ENCODE results near the gene BOC. TPM values are rescaled to one million over a fixed set of nuclear protein-coding genes. Genes with fewer than 3 reads are reported as not detected.

The BOC gene
- total RNA-seq, 2 experiments from 2014 or later, result 0.42 TPM; not detected in 1

GRCh38 chr3:113245761-113246161 lies 34.4 kb downstream of the BOC start:
- ChIA-PET POLR2A (no interaction called here), CTCF (no interaction called here)

DNA sequence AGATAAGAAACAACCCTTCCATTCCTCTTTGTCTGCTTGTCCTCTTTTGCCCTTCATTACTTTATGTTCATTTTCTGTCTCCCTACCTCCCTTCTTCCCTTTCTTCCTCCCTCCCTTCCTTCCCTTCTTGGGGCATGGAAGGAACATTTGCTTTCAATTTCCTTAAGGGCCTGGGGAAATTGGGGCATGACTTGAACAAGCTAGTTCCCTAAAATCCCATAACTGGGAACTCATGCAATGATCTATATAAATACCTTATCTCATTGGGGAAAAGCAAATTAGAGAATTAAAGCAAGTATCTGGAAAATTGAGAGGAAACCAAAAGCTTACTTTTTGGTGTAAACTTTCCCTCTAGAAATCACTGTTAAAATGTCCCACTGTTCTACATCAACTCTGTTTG lies 35.7 kb downstream of the BOC start:
- CTCF ChIA-PET, result no interaction called here
- POLR2A ChIA-PET, result no interaction called here

- CTCF ChIA-PET, result no interaction called here
Measured at GRCh38 chr3:113247675-113248458, 36.5 kb downstream of the BOC start.

DNA sequence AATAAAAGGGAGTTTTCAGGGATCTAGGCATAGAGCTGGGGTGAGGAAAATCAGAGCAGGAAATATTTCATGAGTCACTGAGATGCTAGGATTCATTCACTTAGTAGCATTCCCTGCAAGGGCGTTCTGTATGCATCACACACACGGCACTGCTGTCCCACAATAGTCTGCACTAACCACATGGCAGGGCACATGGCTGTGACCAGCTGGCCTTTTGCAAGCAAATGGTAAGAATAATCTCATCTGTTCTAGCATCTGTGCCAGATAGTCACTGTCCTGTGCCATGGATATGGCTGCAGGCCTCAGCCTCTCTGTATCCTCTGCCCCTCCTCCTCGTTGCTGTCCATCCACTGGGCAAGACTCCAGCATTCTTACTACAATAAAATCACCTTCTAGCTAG lies 37.8 kb downstream of the BOC start:
- ChIA-PET POLR2A (no interaction called here), CTCF (no interaction called here)

More at GRCh38 chr3:113247675-113248458, 36.5 kb downstream of the BOC start:
- POLR2A ChIA-PET, result no interaction called here

GRCh38 chr3:113249601-113250000 lies 38.2 kb downstream of the BOC start:
- POLR2A ChIA-PET, result no interaction called here

GRCh38 chr3:113250566-113250965 lies 39.2 kb downstream of the BOC start:
- ChIA-PET CTCF (interaction anchor here (1.0 kb wide), 1 partner anchor 39 kb away, joined by 3 read pairs; no protein-coding TSS in a partner anchor), POLR2A (no interaction called here)

More at GRCh38 chr3:113249601-113250000, 38.2 kb downstream of the BOC start:
- CTCF ChIA-PET, result no interaction called here

- ChIA-PET CTCF (no interaction called here), POLR2A (no interaction called here)
Measured at GRCh38 chr3:113251817-113252216, 40.5 kb downstream of the BOC start.

- CTCF ChIA-PET, result no interaction called here
- POLR2A ChIA-PET, result no interaction called here
Measured at GRCh38 chr3:113252553-113252952, 41.2 kb downstream of the BOC start.

GRCh38 chr3:113253702-113254101 lies 42.3 kb downstream of the BOC start:
- ChIA-PET CTCF (no interaction called here), POLR2A (no interaction called here)

- ChIA-PET CTCF (no interaction called here), POLR2A (no interaction called here)
Measured at GRCh38 chr3:113254171-113254947, 43.0 kb downstream of the BOC start.

DNA sequence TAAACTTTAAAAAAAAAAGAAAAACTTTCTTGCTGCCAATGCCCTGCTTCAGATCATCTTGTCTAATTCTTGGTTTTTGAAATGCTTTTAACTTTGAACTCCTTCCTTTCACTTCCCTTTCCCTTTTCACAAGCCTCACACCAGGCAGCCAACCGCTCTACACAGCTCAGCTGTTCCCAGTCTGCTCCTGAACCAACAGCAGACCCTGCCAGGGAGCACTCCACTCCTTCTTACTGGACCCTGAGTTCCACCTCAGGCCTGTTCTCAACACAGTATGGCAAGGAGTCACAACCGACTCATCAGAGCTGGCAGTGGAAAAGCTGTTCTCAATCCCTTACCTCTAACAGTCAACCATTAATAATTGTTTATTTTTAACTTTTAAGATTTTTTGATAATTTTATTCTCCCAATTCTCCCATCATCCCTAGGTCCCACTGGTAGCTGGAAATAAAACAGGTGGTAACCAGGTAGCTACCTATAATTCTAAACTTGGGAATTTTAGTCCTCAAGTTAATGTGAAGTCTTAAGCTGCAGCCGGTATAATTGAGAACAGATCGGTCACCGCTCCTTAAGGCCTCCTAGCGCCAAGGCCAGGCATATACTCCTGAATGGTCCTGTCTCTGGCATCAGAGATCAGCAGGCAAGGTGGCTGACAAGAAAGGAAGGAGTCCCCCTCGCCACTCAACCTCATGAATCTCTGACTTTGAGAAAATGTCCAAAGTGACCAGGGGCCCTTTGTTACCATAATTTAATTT lies 43.9 kb downstream of the BOC start:
- CTCF ChIA-PET, result interaction anchor here (1.5 kb wide), 1 partner anchor 33 kb away, joined by 3 read pairs; no protein-coding TSS in a partner anchor

GRCh38 chr3:113255854-113256615 lies 44.7 kb downstream of the BOC start:
- ChIA-PET POLR2A (no interaction called here), CTCF (interaction anchor here (1.5 kb wide), 1 partner anchor 32 kb away, joined by 3 read pairs; no protein-coding TSS in a partner anchor)

More for the DNA sequence above, 43.9 kb downstream of the BOC start:
- POLR2A ChIA-PET, result no interaction called here

DNA sequence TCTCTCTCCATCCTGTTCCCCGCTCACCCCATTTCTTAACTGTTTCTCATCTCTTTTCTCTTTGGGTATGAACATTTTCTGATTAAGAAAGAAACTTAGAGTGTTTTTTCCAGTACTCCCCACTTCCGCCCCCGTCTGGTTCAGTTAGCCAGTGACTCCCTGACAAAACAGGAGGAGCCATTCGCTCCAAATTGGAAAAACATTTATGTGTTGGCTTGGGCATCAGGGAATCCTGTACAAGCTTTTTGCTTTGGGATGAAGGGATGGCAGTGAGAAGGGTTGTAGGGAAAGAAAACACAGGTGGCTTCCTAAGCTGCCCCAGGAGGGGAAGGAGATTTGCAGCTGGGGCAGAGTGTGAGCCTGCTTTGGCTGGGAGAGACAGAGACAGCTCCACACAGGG lies 47.0 kb downstream of the BOC start:
- CTCF ChIA-PET, result no interaction called here

DNA sequence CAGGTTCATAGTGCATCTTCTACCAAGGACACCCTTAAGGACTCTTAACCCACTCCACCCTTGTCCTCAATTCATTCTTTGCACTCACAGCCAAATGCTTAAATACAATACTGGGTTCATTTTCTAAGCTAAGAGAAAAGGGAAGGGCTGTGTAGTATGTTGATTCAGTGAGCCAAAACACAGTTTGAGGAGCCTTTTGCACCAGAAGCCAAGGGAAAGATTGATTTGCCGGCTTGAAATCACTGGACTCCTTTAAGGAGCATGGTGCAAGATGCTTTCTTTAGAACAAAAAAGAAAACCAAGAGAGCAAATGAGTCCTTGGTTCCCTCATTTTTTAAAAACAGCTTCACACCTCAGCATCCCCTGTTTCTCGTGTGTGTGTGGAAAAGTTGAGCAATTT lies 47.8 kb downstream of the BOC start:
- CTCF ChIA-PET, result no interaction called here
- POLR2A ChIA-PET, result no interaction called here

More for the DNA sequence above, 47.0 kb downstream of the BOC start:
- POLR2A ChIA-PET, result no interaction called here

GRCh38 chr3:113261063-113261625 lies 49.8 kb downstream of the BOC start:
- ChIA-PET CTCF (no interaction called here), POLR2A (no interaction called here)

DNA sequence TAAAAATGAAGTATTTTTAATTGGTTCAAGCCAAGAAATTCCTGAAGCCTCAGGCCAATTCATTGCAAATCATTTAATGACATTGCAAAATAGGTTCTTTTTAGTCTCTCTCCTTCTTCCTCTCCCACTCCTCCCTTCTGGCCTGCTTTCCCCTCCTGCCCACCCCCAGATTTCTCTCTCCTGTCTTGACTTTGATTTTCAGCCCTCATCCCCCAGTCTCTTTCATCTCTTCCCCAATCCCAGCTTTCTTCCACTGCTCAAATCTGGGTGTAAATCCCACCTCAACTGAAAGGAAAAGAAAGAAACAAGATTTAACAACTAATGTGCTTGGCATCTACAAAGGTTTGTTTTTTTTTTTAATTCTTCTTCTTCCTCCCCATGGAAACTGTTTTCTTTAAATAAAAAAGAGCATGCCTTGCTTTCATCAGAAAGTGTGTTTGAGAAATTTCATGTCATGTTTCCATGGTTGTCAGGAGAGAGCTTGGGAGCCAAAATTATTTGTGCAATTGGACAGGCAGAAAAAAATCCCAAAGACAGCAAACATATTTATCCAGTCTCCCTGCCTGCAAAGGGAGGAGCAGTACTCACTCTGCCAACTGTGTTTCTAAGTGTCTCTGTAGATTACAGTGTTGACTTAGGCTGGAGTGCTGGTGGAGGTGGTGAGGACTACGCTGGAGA lies 50.4 kb downstream of the BOC start:
- ChIA-PET POLR2A (no interaction called here), CTCF (no interaction called here)

DNA sequence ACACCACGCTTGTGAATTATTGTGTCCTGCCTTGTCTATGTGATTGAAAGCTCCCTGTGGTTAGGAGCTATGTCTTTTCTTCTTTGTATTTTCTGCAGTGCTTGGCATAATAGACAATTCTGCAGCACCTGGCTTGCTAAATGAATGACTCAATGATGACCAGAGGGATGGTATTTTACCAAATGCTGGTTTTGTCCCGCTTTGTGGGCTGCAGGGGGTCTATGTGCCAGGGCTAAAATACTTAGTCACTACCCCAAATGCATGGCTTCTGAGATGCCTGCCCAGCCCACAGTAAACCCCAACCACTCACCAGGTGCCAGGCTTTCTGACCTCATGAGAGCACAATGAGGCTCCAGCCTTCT lies 50.9 kb downstream of the BOC start:
- ChIA-PET CTCF (no interaction called here), POLR2A (no interaction called here)

DNA sequence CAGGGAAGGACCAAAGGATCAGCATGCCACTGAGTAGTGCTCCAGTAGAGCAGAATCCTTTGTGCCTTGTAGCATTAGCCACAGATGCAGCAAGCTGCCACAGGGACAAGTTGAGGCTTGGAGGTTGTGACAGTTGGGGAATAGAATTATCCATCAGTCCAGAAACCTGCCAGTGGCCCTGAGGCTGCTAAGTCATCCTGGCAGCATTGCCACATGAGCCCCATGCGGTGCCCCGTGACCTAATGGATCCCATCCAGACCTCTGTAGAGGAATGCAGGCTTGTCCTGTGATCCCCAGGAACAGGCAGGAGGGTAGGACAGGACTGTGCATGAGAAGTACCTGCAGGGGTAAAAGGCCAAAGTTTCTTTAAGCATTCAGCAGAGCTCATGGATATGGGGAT lies 51.7 kb downstream of the BOC start:
- POLR2A ChIA-PET, result no interaction called here
- CTCF ChIA-PET, result no interaction called here

DNA sequence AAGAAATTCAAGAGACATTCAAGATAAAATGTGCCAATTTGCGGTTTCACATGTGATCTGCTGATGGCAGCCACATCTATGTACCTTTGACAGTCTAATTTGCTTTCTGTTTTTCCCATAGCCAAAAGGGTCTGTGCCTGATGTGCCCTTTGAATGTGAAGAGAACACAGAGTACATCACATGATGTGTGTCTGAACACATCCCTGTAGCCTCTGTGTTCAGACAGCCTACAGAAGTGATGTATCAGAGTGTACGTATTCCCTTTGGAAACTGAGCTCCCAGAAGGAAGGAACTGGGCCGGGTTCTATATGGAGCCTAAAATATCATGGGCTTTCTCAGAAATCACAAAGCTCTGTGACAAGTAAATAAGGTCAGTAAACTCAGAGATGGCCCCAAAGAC lies 52.4 kb downstream of the BOC start:
- POLR2A ChIA-PET, result no interaction called here
- CTCF ChIA-PET, result no interaction called here
